AG04449 (cell line): ENCODE measurements around the gene FCHSD2.
"Not testable (repeated sequence)": the region's sequence is repeated elsewhere in the genome, so short reads cannot be mapped to it uniquely, and the experiment has no call there.

ENCODE experiments used
- CTCF ChIA-PET: fragments of 350-600 bp; formaldehyde crosslinking; extraction: SDS; loops from one replicate; lab custom pipeline; 2021; ENCODE audit warnings: antibody characterized with exemption; lab: Yijun Ruan, JAX
- POLR2A ChIA-PET: fragments of 400-600, 350-600 bp; formaldehyde crosslinking; extraction: SDS; loops from one replicate; lab custom pipeline; 2020; ENCODE audit warnings: antibody characterized with exemption, inconsistent platforms; lab: Yijun Ruan, JAX
- DNase-seq: peaks from one replicate; pipeline ENCODE4 v3.0.0-alpha.2; 2010; ENCODE audit warnings: low read depth, low spot score
- H3K4me3 ChIP-seq: 2 replicates; pipeline ENCODE4 v1.5.1; 2011; ENCODE audit warnings: low read depth, mild to moderate bottlenecking, control low read depth, low read length
- TF ChIP-seq, protein P1 (sequence below): IDR thresholded peaks from one replicate; pipeline ENCODE4 v1.5.1; 2011; ENCODE audit warnings: mild to moderate bottlenecking, moderate library complexity, low read length, control low read depth, inconsistent platforms; ENCODE audit not compliant: insufficient read depth; ENCODE audit errors: missing control alignments

The FCHSD2 gene

GRCh38 chr11:72807021-72807693, 335.0 kb downstream of the FCHSD2 start:
- TF ChIP-seq, protein P1, sequence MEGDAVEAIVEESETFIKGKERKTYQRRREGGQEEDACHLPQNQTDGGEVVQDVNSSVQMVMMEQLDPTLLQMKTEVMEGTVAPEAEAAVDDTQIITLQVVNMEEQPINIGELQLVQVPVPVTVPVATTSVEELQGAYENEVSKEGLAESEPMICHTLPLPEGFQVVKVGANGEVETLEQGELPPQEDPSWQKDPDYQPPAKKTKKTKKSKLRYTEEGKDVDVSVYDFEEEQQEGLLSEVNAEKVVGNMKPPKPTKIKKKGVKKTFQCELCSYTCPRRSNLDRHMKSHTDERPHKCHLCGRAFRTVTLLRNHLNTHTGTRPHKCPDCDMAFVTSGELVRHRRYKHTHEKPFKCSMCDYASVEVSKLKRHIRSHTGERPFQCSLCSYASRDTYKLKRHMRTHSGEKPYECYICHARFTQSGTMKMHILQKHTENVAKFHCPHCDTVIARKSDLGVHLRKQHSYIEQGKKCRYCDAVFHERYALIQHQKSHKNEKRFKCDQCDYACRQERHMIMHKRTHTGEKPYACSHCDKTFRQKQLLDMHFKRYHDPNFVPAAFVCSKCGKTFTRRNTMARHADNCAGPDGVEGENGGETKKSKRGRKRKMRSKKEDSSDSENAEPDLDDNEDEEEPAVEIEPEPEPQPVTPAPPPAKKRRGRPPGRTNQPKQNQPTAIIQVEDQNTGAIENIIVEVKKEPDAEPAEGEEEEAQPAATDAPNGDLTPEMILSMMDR = no peak
- no peak for DNase-seq
- ChIA-PET CTCF (interaction anchor here (1.3 to 1.5 kb wide), 5 partner anchors 13 to 371 kb away, joined by 3 to 8 read pairs (median 4); partner anchors contain the start of gene STARD10), POLR2A (interaction anchor here (1.0 kb wide), 1 partner anchor 13 kb away, joined by 5 read pairs; the partner anchor contains the start of gene STARD10)
- no peak overlapping the region for H3K4me3 ChIP-seq

DNA sequence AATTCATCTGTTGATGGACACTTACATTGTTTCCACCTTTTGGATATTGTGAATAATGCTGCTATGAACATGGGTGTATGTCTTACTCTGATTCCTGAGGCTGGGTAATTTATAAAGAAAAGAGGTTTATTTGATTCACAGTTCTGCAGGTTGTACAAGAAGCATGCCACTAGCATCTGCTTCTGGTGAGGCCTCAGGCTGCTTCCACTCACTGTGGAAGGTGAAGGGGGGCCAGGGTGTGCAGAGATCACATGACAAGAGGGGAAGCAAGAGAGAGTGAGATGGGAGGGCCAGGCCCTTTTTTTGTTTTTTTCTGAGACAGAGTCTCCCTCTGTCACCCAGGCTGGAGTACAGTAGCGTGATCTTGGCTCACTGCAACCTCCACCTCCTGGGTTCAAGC, 335.7 kb downstream of the FCHSD2 start:
- DNase-seq, POLR2A ChIA-PET, H3K4me3 ChIP-seq: not testable (repeated sequence)
- CTCF ChIA-PET = interaction anchor here (1.4 to 1.8 kb wide), 2 partner anchors 12 to 79 kb away, joined by 3 to 4 read pairs; partner anchors contain the start of gene STARD10

GRCh38 chr11:72805216-72805615, 336.9 kb downstream of the FCHSD2 start:
- H3K4me3 ChIP-seq = no peak overlapping the region
- ChIA-PET CTCF (interaction anchor here (1.8 kb wide), 1 partner anchor 11 kb away, joined by 4 read pairs; the partner anchor contains the start of gene STARD10), POLR2A (no interaction called here)
- TF ChIP-seq, protein P1 = no peak
- no peak for DNase-seq

DNA sequence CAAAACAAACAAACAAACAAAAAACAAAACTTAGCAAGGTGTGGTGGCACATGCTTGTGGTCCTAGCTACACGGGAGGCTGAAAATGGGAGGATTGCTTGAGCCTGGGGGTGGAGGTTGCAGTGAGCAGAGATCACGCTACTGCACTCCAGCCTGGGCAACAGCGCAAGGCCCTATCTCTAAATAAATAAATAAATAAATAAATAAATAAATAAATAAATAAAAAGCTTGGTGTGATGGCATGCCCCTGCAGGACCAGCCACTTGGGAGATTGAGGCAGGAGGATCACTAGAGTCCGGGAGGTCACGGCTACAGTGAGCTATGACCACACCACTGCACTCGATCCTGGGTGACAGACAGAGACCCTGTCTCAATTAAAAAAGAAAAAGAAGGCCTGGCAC, 339.3 kb downstream of the FCHSD2 start:
- TF ChIP-seq, protein P1 = no peak
- POLR2A ChIA-PET = no interaction called here
- H3K4me3 ChIP-seq = no peak overlapping the region
- CTCF ChIA-PET = interaction anchor here (1.1 to 2.2 kb wide), 5 partner anchors 9 to 119 kb away, joined by 3 to 22 read pairs (median 6); partner anchors contain the start of gene STARD10
- no peak for DNase-seq

DNA sequence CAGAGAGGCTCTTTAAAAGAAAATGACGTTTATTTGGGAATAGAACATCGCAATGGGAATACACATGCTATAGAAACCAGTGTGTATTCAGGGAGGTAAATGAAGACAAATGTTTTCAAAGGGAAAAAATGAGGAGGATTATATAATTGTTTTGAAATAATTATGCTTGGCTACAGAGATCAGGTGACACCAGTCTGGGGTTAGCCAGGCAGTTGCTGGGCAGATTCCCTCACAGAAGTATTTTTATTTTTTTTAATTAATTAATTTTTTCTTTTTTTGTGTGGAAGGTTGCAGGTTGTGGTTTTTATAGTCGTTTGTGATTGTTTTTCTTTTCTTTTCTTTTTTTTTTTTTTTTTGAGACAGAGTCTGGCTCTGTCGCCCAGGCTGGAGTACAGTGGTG, 342.7 kb downstream of the FCHSD2 start:
- DNase-seq = no peak
- TF ChIP-seq, protein P1 = no peak
- POLR2A ChIA-PET = no interaction called here
- CTCF ChIA-PET = no interaction called here
- H3K4me3 ChIP-seq = no peak overlapping the region

DNA sequence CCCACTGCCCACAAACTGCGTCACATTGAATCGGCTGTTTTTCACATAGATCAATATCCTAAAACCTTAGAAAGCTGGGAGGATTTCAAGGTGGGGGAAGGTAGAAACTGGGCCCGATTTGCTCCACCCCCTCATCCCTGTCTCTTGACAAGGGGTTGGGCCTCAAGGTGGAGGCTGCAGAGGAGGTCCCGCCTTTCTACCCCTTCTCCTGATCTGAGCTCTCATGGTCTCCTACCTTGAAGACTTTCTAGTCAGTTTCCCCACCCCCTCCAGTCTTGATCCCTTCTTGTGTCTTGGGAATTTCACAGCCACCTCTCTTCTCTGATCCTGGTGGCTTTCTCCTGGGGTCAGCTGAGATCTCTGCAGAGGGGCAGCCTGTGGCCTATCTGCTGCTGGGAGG, 343.8 kb downstream of the FCHSD2 start:
- CTCF ChIA-PET = interaction anchor here (0.9 to 8.2 kb wide), 2 partner anchors 15 to 72 kb away, joined by 4 to 207 read pairs; no protein-coding TSS in a partner anchor
- TF ChIP-seq, protein P1 = no peak
- POLR2A ChIA-PET = no interaction called here
- no peak for DNase-seq
- H3K4me3 ChIP-seq = no peak overlapping the region
